GM12892 (cell line): ENCODE data around the gene KANTR.

Experiments
- POLR2A ChIP-seq: IDR thresholded peaks from 2 replicates; pipeline ENCODE4 v1.6.1; 2011; ENCODE audit warnings: low read depth, low read length, control low read depth
- TAF1 ChIP-seq: IDR thresholded peaks from 2 replicates; pipeline ENCODE4 v1.6.1; 2011; ENCODE audit warnings: low read depth, mild to moderate bottlenecking, control low read depth, low read length, borderline replicate concordance

DNA sequence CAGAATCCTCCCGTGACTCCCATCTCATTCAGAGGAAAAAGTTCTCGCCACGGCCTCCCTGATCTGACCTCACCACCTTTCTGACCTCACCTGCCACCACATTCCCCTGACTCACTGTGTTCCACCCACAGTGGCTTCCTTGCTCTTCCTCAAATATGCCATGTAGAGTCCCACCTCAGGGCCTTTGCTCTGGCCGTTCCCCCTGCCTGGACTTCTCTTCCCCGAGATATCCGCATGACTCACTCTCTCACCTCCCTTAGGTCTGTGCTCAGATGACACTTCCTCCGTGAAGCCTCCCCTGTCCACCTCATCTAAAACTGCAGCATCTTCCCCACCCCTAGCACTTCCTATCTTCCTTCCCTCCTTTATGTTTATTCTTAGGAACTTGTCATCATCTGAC lies 18.9 kb upstream of the KANTR start:
- TF ChIP-seq POLR2A: no peak
- no peak for TF ChIP-seq TAF1
